ENCODE measurements around the gene CCL23.

DNA sequence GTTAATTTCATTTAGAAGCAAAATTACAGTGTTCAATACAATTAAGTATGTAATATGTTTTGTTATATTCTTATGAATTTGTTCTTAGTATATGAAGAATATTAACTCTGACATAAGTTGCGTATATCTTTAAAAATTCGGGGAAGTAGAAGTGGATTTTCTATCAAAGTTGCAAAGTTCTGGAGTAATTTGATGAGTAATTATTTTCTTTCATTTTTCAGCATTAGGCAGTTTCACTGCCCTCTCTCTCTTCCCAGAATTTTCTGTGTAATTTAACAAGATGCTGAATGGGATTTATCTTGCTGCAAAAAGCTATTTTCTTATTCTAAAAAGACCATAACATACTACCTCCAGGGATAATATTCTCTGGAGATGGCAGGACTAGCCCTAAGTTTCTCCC is 37.4 kb upstream of the CCL23 start:
- no peak for TF ChIP-seq NFRKB (IDR thresholded peaks at IDR 0.05)
- no peak for TF ChIP-seq SP1 (IDR thresholded peaks at IDR 0.05)
- no peak for TF ChIP-seq FOXA1 (IDR thresholded peaks at IDR 0.05)
- TF ChIP-seq PKNOX1 (IDR thresholded peaks at IDR 0.05), result no peak
- TF ChIP-seq L3MBTL2 (conservative IDR thresholded peaks at IDR 0.05), result no peak
- TF ChIP-seq FOXK2 (IDR thresholded peaks at IDR 0.05), result no peak
- TF ChIP-seq CTBP1 (IDR thresholded peaks at IDR 0.05; ENCODE audit: borderline replicate concordance), result no peak
- TF ChIP-seq BHLHE40 (IDR thresholded peaks at IDR 0.05; ENCODE audit: borderline replicate concordance), result no peak
- no peak for TF ChIP-seq TARDBP (IDR thresholded peaks at IDR 0.05)
- TF ChIP-seq ARNT (IDR thresholded peaks at IDR 0.05), result no peak

Data from HEK293T (cell line).